ENCODE measurements around the gene PHLDA3.

The PHLDA3 gene

GRCh38 chr1:201470581-201470980 is 1.6 kb upstream of the PHLDA3 start:
- no peak for FAIRE-seq
- DNase-seq (ENCODE audit: insufficient read length, low spot score): no peak

GRCh38 chr1:201469645-201470074 is 672 bp upstream of the PHLDA3 start:
- TF ChIP-seq POLR2A (IDR thresholded peaks at IDR 0.05; ENCODE audit: low read depth, low read length) (no peak), TAF1 (IDR thresholded peaks at IDR 0.05; ENCODE audit: low read depth, low read length) (no peak), POU2F2 (IDR thresholded peaks at IDR 0.05; ENCODE audit: low read depth, low read length) (no peak), SPI1 (IDR thresholded peaks at IDR 0.05; ENCODE audit: low read depth, low read length) (no peak), POLR2AphosphoS5 (IDR thresholded peaks at IDR 0.05; ENCODE audit: low read depth, low read length) (no peak), PAX5 (IDR thresholded peaks at IDR 0.05; ENCODE audit: insufficient read depth, low read length, severe bottlenecking) (no peak)
- DNase-seq (ENCODE audit: insufficient read length, low spot score): no peak
- FAIRE-seq: peak; percentile 61

More at GRCh38 chr1:201470581-201470980, 1.6 kb upstream of the PHLDA3 start:
- TF ChIP-seq POLR2AphosphoS5 (IDR thresholded peaks at IDR 0.05; ENCODE audit: low read depth, low read length): no peak
- no peak for TF ChIP-seq POU2F2 (IDR thresholded peaks at IDR 0.05; ENCODE audit: low read depth, low read length)
- no peak for TF ChIP-seq TAF1 (IDR thresholded peaks at IDR 0.05; ENCODE audit: low read depth, low read length)
- TF ChIP-seq PAX5 (IDR thresholded peaks at IDR 0.05; ENCODE audit: insufficient read depth, low read length, severe bottlenecking): no peak
- TF ChIP-seq SPI1 (IDR thresholded peaks at IDR 0.05; ENCODE audit: low read depth, low read length): no peak
- TF ChIP-seq POLR2A (IDR thresholded peaks at IDR 0.05; ENCODE audit: low read depth, low read length): no peak

GRCh38 chr1:201468501-201468843 is 516 bp downstream of the PHLDA3 start:
- peak; percentile 61 for DNase-seq (ENCODE audit: insufficient read length, low spot score)
- TF ChIP-seq SPI1 (IDR thresholded peaks at IDR 0.05; ENCODE audit: low read depth, low read length) (peak; percentile 29; the same call in 1 of the 2 replicates), POLR2AphosphoS5 (IDR thresholded peaks at IDR 0.05; ENCODE audit: low read depth, low read length) (no peak)
- peak; percentile 78 for FAIRE-seq

GRCh38 chr1:201466492-201466891 is 2.5 kb downstream of the PHLDA3 start:
- no peak for DNase-seq (ENCODE audit: insufficient read length, low spot score)
- no peak for TF ChIP-seq SPI1 (IDR thresholded peaks at IDR 0.05; ENCODE audit: low read depth, low read length)
- no peak for TF ChIP-seq POU2F2 (IDR thresholded peaks at IDR 0.05; ENCODE audit: low read depth, low read length)
- TF ChIP-seq PAX5 (IDR thresholded peaks at IDR 0.05; ENCODE audit: insufficient read depth, low read length, severe bottlenecking): no peak
- no peak for TF ChIP-seq TAF1 (IDR thresholded peaks at IDR 0.05; ENCODE audit: low read depth, low read length)
- no peak for TF ChIP-seq POLR2AphosphoS5 (IDR thresholded peaks at IDR 0.05; ENCODE audit: low read depth, low read length)
- no peak for TF ChIP-seq POLR2A (IDR thresholded peaks at IDR 0.05; ENCODE audit: low read depth, low read length)
- FAIRE-seq: no peak

GRCh38 chr1:201465698-201466290 is 3.2 kb downstream of the PHLDA3 start:
- no peak for DNase-seq (ENCODE audit: insufficient read length, low spot score)
- FAIRE-seq: no peak
- TF ChIP-seq POU2F2 (IDR thresholded peaks at IDR 0.05; ENCODE audit: low read depth, low read length): no peak
- no peak for TF ChIP-seq SPI1 (IDR thresholded peaks at IDR 0.05; ENCODE audit: low read depth, low read length)
- TF ChIP-seq POLR2A (IDR thresholded peaks at IDR 0.05; ENCODE audit: low read depth, low read length): no peak
- TF ChIP-seq TAF1 (IDR thresholded peaks at IDR 0.05; ENCODE audit: low read depth, low read length): no peak
- no peak for TF ChIP-seq POLR2AphosphoS5 (IDR thresholded peaks at IDR 0.05; ENCODE audit: low read depth, low read length)
- TF ChIP-seq PAX5 (IDR thresholded peaks at IDR 0.05; ENCODE audit: insufficient read depth, low read length, severe bottlenecking): no peak

GRCh38 chr1:201463071-201463552 is 5.9 kb downstream of the PHLDA3 start:
- FAIRE-seq (peak; percentile 16), DNase-seq (ENCODE audit: insufficient read length, low spot score) (no peak)
- TF ChIP-seq POLR2A (IDR thresholded peaks at IDR 0.05; ENCODE audit: low read depth, low read length): peak; percentile 63
- no peak for TF ChIP-seq SPI1 (IDR thresholded peaks at IDR 0.05; ENCODE audit: low read depth, low read length)

- no peak for DNase-seq (ENCODE audit: insufficient read length, low spot score)
- FAIRE-seq: no peak
- TF ChIP-seq PAX5 (IDR thresholded peaks at IDR 0.05; ENCODE audit: insufficient read depth, low read length, severe bottlenecking) (no peak), POU2F2 (IDR thresholded peaks at IDR 0.05; ENCODE audit: low read depth, low read length) (no peak), POLR2A (IDR thresholded peaks at IDR 0.05; ENCODE audit: low read depth, low read length) (no peak), POLR2AphosphoS5 (IDR thresholded peaks at IDR 0.05; ENCODE audit: low read depth, low read length) (no peak), TAF1 (IDR thresholded peaks at IDR 0.05; ENCODE audit: low read depth, low read length) (no peak)
These were observed 7.1 kb downstream of the PHLDA3 start for GRCh38 chr1:201461645-201462441.

- TF ChIP-seq POU2F2 (IDR thresholded peaks at IDR 0.05; ENCODE audit: low read depth, low read length) (no peak), POLR2A (IDR thresholded peaks at IDR 0.05; ENCODE audit: low read depth, low read length) (no peak), POLR2AphosphoS5 (IDR thresholded peaks at IDR 0.05; ENCODE audit: low read depth, low read length) (no peak), TAF1 (IDR thresholded peaks at IDR 0.05; ENCODE audit: low read depth, low read length) (no peak)
- DNase-seq (ENCODE audit: insufficient read length, low spot score) (no peak), FAIRE-seq (no peak)
These were observed 8.0 kb downstream of the PHLDA3 start for GRCh38 chr1:201460814-201461644.

- no peak for FAIRE-seq
- DNase-seq (ENCODE audit: insufficient read length, low spot score): no peak
- TF ChIP-seq POLR2AphosphoS5 (IDR thresholded peaks at IDR 0.05; ENCODE audit: low read depth, low read length): no peak
- TF ChIP-seq POU2F2 (IDR thresholded peaks at IDR 0.05; ENCODE audit: low read depth, low read length): no peak
These were observed 9.2 kb downstream of the PHLDA3 start for GRCh38 chr1:201459775-201460174.

Data from GM12891 (cell line).